CD14-positive monocyte (primary cell): ENCODE data around the gene HMGN3. TPM values are rescaled to one million over a fixed set of nuclear protein-coding genes. Genes with fewer than 3 reads are reported as not detected.

Experiments used
- DNase-seq, 3 donors: peaks; one replicate each; pipeline ENCODE4 v3.0.0-alpha.2; 2011 to 2022
- H2AFZ ChIP-seq: 2 replicates; pipeline ENCODE4 v1.6.0; 2012; ENCODE audit warnings: mild to moderate bottlenecking, low read depth, low read length, inconsistent platforms; ENCODE audit not compliant: insufficient read depth, poor library complexity, severe bottlenecking
- H3K27ac ChIP-seq, 2 donors: 1 replicate in 1 of 2; 2 replicates in 1 of 2; pipeline ENCODE4 v1.5.1; 2012 to 2013; ENCODE audit warnings: low read length in 2 of 2, control low read depth in 1 of 2, inconsistent platforms in 1 of 2, low read depth in 1 of 2, mild to moderate bottlenecking in 1 of 2
- H3K27me3 ChIP-seq, 2 donors: one replicate each; pipeline versions ENCODE4 v1.6.0 to v1.6.1; 2011 to 2013; ENCODE audit warnings: low read length in 2 of 2; ENCODE audit not compliant: control insufficient read depth in 2 of 2, insufficient read depth in 2 of 2
- H3K36me3 ChIP-seq, 2 donors: replicated peaks in 1 of 2; 1 replicate in 1 of 2; 2 replicates in 1 of 2; pipeline versions ENCODE4 v1.5.1 to v1.6.1; 2012 to 2013; ENCODE audit warnings: low read length in 2 of 2, control low read depth in 1 of 2, inconsistent platforms in 1 of 2, mild to moderate bottlenecking in 1 of 2; ENCODE audit not compliant: insufficient read depth in 2 of 2, control insufficient read depth in 1 of 2
- H3K4me1 ChIP-seq, 2 donors: 1 replicate in 1 of 2; 2 replicates in 1 of 2; pipeline versions ENCODE4 v1.5.1 to v1.6.1; 2012 to 2013; ENCODE audit warnings: low read length in 2 of 2, control low read depth in 1 of 2, inconsistent platforms in 1 of 2, mild to moderate bottlenecking in 1 of 2, moderate library complexity in 1 of 2; ENCODE audit not compliant: insufficient read depth in 2 of 2, control insufficient read depth in 1 of 2
- H3K4me2 ChIP-seq: replicated peaks from 2 replicates; pipeline ENCODE3; 2012; ENCODE audit warnings: low read length, moderate library complexity, mild to moderate bottlenecking; ENCODE audit not compliant: poor library complexity, severe bottlenecking; ENCODE audit errors: extremely low read depth
- H3K4me3 ChIP-seq, 3 experiments: fragments of 200-600 bp in 1 of 3; sonication (generic) in 1 of 3; replicated peaks in 1 of 3; 1 replicate in 2 of 3; 2 replicates in 1 of 3; pipeline ENCODE4 v1.5.1; 2011 to 2013; ENCODE audit warnings: low read length in 3 of 3, mild to moderate bottlenecking in 3 of 3, control low read depth in 2 of 3, low read depth in 2 of 3, inconsistent platforms in 1 of 3, moderate library complexity in 1 of 3
- H3K79me2 ChIP-seq: 2 replicates; pipeline ENCODE4 v1.6.0; 2012; ENCODE audit warnings: mild to moderate bottlenecking, control low read depth, inconsistent platforms, low read length, moderate library complexity; ENCODE audit not compliant: insufficient read depth
- H3K9ac ChIP-seq: 2 replicates; pipeline ENCODE4 v1.6.0; 2017; ENCODE audit warnings: low read length, mild to moderate bottlenecking; ENCODE audit not compliant: insufficient read depth, poor library complexity, severe bottlenecking
- H3K9me3 ChIP-seq, 2 donors: replicated peaks in 1 of 2; 1 replicate in 1 of 2; 2 replicates in 1 of 2; pipeline versions ENCODE4 v1.5.1 to v1.6.1; 2012 to 2013; ENCODE audit warnings: low read length in 2 of 2, control low read depth in 1 of 2; ENCODE audit not compliant: control insufficient read depth in 1 of 2, insufficient read depth in 1 of 2
- H4K20me1 ChIP-seq: 2 replicates; pipeline ENCODE4 v1.6.0; 2012; ENCODE audit warnings: mild to moderate bottlenecking, low read length, control low read depth, moderate library complexity; ENCODE audit not compliant: insufficient read depth
- H3K27ac Mint-ChIP-seq, 7 donors: one replicate each; pipeline ENCODE4 v1.8.0; 2020; ENCODE audit warnings: mild to moderate bottlenecking in 7 of 7, mixed read lengths in 7 of 7, moderate library complexity in 6 of 7, inconsistent platforms in 2 of 7
- H3K27me3 Mint-ChIP-seq, 3 donors: one replicate each; pipeline ENCODE4 v1.8.0; 2021 to 2022; ENCODE audit warnings: low read depth in 3 of 3, mild to moderate bottlenecking in 3 of 3, mixed read lengths in 3 of 3, moderate library complexity in 3 of 3, inconsistent platforms in 1 of 3
- H3K36me3 Mint-ChIP-seq, 2 donors: one replicate each; pipeline ENCODE4 v1.8.0; 2020; ENCODE audit warnings: mixed read lengths in 2 of 2, inconsistent platforms in 1 of 2, mild to moderate bottlenecking in 1 of 2
- H3K4me1 Mint-ChIP-seq: one replicate; pipeline ENCODE4 v1.8.0; 2020; ENCODE audit warnings: mild to moderate bottlenecking, mixed read lengths
- H3K4me3 Mint-ChIP-seq, 2 donors: one replicate each; pipeline ENCODE4 v1.8.0; 2020; ENCODE audit warnings: mild to moderate bottlenecking in 2 of 2, mixed read lengths in 2 of 2, moderate library complexity in 1 of 2
- H3K9me3 Mint-ChIP-seq, 7 donors: one replicate each; pipeline ENCODE4 v1.8.0; 2020 to 2022; ENCODE audit warnings: mixed read lengths in 7 of 7, mild to moderate bottlenecking in 6 of 7, moderate library complexity in 6 of 7, inconsistent platforms in 2 of 7
- CTCF ChIP-seq: fragments of 200-600 bp; IDR thresholded peaks from one replicate; pipeline ENCODE4 v1.8.0; 2022; ENCODE audit warnings: antibody characterized with exemption, mild to moderate bottlenecking
- WGBS: methylation state at CpG from one replicate; pipeline ENCODE4 v1.1.5; 2013; ENCODE audit warnings: missing lambda C conversion rate; ENCODE audit not compliant: insufficient coverage; 5-methylcytosine and 5-hydroxymethylcytosine counted together
- intact Hi-C, 2 donors: fragments of 100-400 bp; cut with micrococcal nuclease; formaldehyde crosslinking; loops; one replicate each; pipeline versions ENCODE4 v1.15.0 to v1.15.1; 2023
- polyA plus RNA-seq, 3 donors: library from polyadenylated mRNA; depleted of rRNA in 1 of 3; unstranded in 2 of 3; stranded (reverse) in 1 of 3; fragments of 300-500 nt in 2 of 3; fragments of >200 nt in 1 of 3; fragmentation: Illumina TruSeq in 2 of 3; gene quantifications; 1 replicate in 2 of 3; 2 replicates in 1 of 3; pipeline ENCODE4 v1.2.3, GENCODE V29; 2012 to 2021

HMGN3 gene
- polyA plus RNA-seq, 3 donors, result 63.9 to 106 (median 84.4) TPM

GRCh38 chr6:79230149-79230548, 4.3 kb downstream of the HMGN3 start:
- peaks cover 0 to 3% (median 0%) of the 10 kb centered on the region in 7 donors for H3K9me3 Mint-ChIP-seq

GRCh38 chr6:79227445-79227844, 7.0 kb downstream of the HMGN3 start:
- H3K9me3 Mint-ChIP-seq, result no peaks in the 10 kb centered on the region
- H3K36me3 ChIP-seq, result no peaks in the 10 kb centered on the region
- H3K27ac Mint-ChIP-seq, result no peak overlapping the region
- intact Hi-C loops, result no loop called here
- peaks cover 23% of the 10 kb centered on the region for H4K20me1 ChIP-seq
- no peak overlapping the region for H3K9ac ChIP-seq
- peaks cover 11% of the 10 kb centered on the region for H3K4me1 Mint-ChIP-seq
- peaks cover 85% of the 10 kb centered on the region for H3K79me2 ChIP-seq
- H3K4me3 Mint-ChIP-seq, result no peak overlapping the region
- no peaks in the 10 kb centered on the region for H3K9me3 ChIP-seq
- H3K36me3 Mint-ChIP-seq, result peaks cover 12 to 19% of the 10 kb centered on the region in 2 donors
- no peak overlapping the region for H2AFZ ChIP-seq
- WGBS, result no CpG with 5 or more reads among the region's 1 CpG
- H3K4me1 ChIP-seq, result no peaks in the 10 kb centered on the region
- no peaks in the 10 kb centered on the region for H3K27me3 Mint-ChIP-seq
- no peaks in the 10 kb centered on the region for H3K27me3 ChIP-seq
- H3K4me3 ChIP-seq, result no peak overlapping the region
- no peak overlapping the region for H3K4me2 ChIP-seq
- no peak overlapping the region for H3K27ac ChIP-seq
- no peak for DNase-seq
- TF ChIP-seq CTCF, result no peak

More at GRCh38 chr6:79230149-79230548, 4.3 kb downstream of the HMGN3 start:
- DNase-seq, result no peak
- Mint-ChIP-seq H3K27ac (no peak overlapping the region), H3K27me3 (no peaks in the 10 kb centered on the region), H3K4me3 (no peak overlapping the region), H3K4me1 (peaks cover 24% of the 10 kb centered on the region), H3K36me3 (peaks cover 4 to 8% of the 10 kb centered on the region in 2 donors)
- Histone ChIP-seq H3K27ac (no peak overlapping the region), H3K36me3 (no peaks in the 10 kb centered on the region), H3K9me3 (no peaks in the 10 kb centered on the region), H3K4me1 (peaks cover 11 to 14% of the 10 kb centered on the region in 2 donors), H3K9ac (no peak overlapping the region), H3K79me2 (peaks cover 82% of the 10 kb centered on the region), H3K4me2 (no peak overlapping the region), H3K4me3 (no peak overlapping the region), H3K27me3 (no peaks in the 10 kb centered on the region), H2AFZ (no peak overlapping the region), H4K20me1 (peaks cover 24% of the 10 kb centered on the region)
- no CpG with 5 or more reads among the region's 2 CpGs for WGBS
- intact Hi-C loops, result loop anchor here (5.0 to 10.0 kb wide), 3 partner anchors 153 to 307 kb away; partner anchors contain the start of genes PHIP (in 2 of the 2) and LCA5 (in 1 of the 2)
- TF ChIP-seq CTCF, result no peak
